NCI-H1092 treated with DMSO at 0.1 percent for 48 hours (cell line): ENCODE results near the gene DNAH17.

Experiments
- DNase-seq: peaks from one replicate; lab custom pipeline; 2025; lab: John Stamatoyannopoulos, UW

The DNAH17 gene

DNA sequence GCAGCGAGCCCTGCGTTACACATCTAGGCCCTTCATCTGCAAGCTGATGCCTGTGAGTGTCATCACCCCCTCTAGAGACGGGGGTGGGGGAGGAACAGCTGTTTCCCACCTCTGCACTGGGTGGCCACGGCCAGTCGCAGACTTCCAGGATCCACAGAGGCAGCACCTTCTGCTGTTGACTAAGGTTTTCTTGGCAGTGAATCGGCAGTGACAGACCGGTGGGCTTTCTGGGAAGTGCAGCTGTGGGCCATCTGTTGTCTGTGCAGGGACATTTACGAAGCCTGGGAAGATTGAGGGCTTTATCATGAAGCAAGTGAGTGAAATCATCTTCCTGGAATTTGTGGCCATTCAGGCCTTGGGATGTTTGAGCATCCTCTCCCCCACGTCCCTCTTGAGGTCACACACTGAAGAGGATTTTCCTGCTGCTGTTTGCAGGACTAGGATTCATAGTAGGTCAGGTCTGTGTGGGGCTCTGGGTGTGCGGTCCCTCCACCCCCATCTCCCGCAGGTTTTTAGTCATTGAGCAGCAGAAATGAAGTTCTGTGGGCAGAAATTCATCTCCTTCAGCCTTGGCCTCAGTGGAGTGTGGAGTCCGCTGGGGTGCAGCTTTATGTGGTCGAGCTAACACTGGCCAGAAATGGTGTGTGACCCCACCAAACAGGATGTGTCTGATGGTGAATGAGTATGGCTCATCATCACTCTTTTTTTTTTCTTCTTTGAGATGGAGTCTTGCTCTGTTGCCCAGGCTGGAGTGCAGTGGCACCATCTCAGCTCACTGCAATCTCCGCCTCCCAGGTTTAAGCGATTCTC, 186.8 kb downstream of the DNAH17 start:
- no peak for DNase-seq

DNA sequence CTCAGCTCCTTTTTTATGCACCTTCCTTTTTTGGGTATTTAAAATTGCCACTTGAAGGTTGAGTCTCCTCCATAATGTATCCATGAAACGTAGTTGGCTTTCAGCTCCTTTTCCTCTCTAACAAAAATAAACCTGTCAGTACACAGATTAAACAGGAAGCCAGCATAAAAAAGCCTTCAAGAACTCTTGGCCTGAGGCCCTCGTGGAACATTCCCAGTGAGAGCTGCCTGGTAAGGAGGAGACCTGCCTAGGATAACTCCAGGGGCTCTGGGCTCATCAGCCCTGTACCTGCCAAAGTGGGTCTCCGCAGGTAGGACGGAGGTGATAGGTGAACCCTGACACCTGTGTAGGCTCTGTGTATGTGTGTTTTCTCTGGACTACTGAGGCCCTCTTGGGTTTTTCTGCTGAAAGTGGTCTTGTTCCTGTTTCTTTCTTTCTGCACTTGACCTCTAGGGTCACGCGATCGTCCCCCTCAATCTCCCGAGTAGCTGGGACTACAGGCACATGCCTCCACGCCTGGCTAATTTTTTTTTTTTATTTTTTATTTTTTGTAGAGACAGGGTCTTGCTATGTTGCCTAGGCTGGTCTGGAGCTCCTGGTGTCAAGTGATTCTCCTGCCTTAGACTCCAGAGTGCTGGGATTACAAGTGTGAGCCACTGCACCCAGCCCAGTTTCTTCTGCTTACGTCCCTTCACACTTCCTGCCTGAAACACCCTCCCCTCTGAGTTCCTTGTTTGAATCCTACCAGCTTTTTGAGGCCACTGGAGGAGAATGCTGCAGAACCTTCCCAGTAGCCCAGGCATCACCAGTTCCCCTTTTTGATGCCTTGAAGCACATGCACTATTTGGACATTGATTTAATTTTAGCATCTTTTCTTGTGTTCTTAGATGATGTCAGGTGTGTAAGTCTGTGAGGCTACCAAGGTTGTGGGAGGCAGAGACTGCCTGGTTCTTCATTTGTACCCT, 188.9 kb downstream of the DNAH17 start:
- peak; percentile 4 for DNase-seq

DNA sequence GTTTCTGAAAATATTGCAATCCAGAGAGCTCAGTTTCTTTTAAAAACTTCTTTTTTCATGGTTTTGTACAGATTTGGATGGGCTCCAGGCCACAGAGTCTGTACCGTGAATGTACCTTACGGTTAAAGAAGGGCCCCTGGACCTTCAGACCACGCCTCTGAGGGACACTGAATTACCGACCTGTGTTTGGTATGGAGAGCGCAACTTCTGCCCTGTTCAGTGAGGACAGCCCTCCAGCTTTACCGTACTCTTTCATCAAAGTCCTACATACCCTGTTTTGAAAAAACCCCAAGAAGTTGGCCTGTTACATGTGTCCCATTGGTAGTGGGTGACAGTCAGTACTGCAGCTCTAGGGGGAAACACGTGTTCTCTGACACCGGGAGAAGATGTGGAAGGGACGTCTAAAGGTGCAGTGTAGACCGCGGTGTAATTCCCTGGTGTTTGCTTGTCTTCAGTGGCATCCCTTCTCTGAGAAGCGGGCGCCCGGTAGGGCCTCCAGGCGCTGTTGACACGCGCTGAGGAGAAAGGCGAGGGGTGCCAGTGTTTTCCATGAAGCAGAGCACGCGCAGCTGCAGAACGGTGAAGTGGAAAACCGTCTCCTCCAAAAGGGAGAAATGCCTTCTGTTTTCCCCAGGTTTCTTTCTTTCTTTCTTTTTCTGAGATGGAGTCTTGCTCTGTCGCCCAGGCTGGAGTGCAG, 192.6 kb downstream of the DNAH17 start:
- no peak for DNase-seq

DNA sequence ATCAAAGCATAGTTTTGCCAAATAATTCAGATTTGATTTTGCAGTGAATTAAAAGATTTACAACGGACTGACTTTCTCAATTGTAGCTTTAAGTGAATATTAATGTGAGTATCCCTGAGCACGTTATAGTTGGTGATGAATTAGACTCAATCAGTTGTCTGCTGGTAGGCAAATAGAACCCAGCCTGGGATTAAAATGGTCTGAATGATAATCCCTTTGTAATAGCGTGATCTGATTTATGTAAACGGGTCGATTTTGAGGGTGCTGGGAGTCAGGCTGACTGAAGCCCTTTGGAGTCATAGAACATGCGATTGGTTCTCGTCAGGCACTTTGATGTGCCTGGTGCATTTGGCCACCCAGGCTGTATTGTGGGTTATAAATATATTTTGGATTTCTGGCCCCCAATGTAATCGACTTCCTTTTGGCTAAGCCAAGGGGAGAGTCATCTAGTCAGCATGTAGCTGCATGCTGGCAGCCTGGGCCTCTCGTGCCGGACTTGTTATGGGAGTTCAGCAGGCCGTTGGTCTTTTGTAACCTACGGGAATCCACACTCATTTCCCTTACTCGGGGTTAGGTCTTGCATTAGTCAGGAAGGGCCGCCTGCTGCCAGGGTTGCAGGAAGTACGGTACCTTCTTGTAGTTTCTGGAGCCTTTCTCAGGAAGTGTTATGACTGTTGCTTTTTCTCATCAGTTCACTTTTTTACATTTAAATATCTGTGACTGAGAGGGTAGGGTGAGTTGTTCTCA, 193.3 kb downstream of the DNAH17 start:
- DNase-seq: no peak

DNA sequence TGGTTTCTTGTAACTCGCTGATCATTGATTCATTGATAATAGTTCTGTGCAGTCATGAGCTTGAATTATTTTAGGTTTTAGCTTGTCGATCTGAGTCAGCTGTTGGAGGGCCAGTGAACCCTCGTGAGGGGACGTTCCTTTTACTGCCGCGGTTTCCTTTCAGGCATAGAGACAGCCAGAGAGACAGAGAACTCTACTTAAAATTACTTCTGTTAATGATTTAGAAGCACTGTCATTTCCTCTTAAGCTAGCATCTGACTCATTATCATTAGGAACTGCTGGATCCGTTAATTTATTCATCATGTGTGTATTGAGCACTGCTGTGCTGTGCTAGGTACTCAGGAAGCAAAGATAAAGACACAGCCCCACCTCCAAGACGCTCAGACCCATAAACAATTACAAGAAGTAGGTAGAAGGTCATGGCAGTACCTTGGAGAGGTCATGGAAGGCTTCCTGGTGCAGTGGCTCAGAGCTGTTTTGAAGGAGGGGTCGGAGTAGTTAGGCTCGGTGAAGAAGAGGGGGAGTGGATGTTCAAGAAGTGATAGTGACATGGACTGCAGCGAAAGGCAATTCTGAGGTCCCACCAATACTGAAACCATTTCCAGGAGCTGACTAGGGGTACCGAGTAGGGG, 195.5 kb downstream of the DNAH17 start:
- no peak for DNase-seq

DNA sequence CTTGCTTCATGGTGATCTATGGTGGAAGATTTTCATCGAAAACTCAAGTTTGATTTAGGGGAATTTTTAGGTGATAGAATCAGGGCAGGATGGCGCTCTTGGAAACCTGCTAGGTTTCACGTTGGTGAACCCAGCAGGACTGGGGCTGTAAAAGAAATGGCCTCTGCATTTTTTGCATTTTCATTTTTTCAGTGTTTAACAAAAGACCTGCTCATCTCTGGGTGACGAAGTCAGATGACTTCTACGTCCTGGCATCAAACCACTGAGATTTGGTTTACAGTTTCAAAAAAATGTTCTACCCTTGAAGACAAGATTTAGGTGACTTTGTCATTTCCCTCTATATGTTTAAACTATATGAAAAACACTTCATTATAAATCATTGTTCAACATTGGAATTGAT, 196.8 kb downstream of the DNAH17 start:
- DNase-seq: no peak

DNA sequence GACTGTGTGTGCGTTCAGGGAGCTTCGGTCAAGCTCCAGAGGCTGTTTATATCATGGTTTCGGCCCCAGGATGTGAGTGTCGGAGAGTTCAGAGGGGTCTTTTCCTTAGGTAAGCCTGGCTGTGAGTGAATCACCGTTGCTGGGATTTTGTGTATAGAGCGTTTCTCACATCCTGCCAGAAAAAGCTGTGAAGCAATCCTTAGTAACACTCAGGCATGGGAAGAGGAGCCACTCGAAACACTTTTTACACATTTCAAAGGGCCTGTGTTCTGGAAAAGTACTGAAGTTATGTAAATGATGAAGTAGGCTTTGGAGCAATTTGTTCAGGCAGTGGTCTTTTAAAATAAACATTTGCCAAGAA, 198.1 kb downstream of the DNAH17 start:
- DNase-seq: no peak

DNA sequence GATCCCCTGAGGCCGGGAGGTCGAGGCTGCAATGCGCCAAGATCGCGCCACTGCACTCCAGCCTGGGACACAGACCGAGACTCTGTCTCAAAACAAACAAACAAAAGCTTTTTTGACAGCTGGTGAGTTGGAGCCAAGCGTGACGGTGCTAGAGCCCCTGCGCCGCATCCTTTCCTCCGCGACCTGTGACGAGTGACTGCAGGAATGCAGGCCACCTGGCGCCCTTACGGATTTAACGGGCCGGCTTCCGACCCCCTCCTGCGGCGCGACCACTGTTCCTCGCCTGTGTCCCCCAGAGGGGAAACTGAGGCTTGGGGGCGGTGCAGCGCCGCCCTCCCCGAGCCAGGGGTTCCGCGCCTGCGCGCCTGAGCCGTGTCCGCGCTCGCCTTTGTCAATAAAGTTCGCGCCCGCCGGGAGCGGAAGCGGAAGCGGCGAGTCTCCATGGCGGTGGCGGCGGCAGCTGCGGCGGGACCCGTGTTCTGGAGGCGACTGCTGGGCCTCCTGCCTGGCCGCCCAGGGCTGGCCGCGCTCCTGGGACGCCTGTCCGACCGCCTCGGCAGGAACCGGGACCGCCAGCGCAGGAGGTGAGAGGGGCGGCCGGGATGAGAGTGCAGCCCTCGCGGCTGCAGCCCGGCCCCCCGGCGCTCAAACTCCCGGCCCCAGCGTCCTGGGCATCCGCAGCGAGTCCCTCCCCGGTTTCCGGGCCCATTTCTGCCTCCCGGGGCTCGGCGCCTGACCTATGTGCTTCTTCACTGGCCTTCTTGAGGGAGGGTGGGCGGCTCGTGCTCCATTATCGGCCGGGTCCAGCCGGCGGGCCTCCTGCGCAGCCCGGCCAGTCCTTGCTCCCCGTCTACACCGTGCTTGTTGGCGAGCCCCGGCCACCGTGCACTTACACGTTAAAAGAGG, 198.7 kb downstream of the DNAH17 start, which contains the start of gene PGS1:
Gene PGS1, plus strand, starts transcription at position 425 of the 906 bp plus-strand sequence. Its CDS starts 17 bp downstream, at position 442.
- peak; percentile 44 for DNase-seq

DNA sequence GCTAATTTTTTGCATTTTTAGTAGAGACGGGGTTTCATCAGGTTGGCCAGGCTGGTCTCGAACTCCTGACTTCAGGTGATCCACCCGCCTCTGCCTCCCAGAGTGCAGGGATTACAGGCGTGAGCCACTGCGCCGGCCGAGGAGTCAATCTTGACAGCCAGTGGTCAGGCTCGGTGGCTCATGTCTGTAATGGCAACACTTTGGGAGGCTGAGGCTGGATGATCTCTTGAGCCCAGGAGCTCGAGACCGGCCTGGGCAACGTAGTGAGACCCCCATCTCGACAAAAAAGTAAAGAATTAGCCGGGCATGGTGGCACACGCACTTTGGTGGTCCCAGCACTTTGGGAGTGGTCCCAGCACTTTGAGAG, 199.4 kb downstream of the DNAH17 start:
- no peak for DNase-seq

DNA sequence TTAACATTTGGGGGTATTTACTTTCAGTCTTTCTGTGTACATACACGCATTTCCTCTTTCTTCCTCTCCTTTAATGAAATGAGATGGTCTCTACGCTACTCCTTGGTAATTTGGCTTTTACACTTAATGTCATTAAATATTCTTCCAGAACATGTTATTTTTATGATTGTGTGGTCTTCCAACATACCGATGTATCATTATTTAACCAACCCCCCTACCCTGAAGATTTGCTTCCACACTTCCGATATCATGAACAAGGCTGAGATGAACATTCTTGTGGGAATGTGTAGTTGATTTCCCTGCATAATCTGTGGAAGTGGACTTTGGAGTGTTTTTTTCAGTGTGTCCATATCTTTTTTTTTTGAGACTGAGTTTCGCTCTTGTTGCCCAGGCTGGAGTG, 201.0 kb downstream of the DNAH17 start:
- no peak for DNase-seq

DNA sequence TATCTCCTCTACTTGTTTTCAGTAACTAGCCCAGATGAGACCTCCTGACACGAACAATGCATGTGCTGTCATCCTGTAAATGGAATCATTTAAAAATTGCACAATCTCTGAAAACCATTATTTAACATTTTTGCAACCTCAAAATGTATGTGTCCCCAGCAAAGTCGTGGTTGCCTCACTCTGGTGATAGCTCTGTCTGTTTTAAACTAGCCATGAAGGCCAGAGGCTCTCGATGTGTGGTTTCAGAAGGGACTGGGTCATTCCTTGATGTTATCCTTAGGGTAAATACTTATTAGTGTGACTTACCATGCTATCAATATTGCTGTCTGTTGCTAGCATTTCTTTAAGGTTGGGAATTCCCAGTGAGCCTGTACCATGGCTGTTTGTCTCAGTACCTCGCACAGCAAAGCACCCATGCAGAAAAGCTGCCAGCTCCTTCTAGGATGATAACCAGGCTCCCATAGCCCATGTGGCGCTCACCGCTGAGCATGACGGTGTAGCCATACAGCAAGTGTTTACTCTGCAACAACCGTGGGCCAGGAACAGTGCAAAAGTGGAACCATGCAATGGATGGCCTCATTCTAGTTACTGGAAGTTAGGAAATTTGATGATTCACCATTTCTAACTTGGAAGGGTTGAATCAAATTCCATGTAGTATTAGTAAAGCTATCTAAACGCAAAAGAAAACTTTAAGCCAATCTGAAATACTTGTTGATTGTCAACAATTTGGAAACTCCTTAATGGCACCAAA, 201.6 kb downstream of the DNAH17 start:
- no peak for DNase-seq

DNA sequence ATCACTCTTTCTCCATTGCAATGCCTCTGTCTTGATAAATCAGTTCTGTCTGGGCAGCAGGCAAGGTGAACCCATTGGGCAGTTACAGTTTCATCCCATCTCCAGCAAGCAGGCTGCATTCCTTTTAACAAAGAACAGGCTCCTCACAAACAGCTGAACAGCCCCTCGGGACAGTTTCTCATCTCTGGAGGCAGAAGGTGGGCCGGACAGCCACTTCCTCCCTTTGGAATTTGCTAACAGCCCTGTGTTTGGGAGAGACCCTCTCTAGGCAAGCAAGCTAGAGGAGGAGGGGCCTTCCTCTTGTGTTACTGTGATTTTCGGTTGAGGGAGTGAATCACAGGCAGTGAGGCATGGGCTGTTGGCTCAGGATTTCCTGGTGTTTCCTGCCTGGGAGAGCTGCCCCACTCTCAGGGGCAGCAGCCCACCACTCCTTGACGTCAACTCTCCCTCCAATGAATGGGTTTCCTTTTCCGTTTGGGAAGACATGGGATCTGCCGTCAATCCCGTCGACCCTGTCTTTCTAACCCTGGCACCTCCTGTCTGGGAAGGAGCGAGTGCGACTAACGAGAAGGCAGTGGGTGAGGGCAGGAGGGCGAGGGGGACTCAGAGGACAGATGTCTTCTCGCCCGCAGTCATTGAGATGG, 202.4 kb downstream of the DNAH17 start:
- DNase-seq: no peak

DNA sequence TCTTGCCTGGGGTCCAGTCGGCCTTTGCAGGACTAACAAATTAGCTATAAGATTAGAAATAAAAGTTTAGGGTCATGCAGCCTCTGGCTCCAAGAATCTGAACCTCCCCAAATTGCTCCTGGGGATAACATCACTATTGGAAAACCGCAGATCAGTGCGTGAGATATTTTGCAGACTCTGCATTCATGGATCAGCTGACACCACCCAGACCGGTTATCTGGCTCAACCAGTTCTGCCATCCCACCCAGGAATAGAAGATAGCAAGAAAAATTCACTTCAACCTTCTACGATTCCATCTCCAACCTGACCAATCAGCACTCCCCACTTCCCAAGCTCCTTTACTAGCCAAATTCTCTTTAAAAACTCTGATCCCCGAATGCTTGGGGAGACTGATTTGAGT, 203.0 kb downstream of the DNAH17 start:
- DNase-seq: no peak
